IMR-90 (cell line): ENCODE data around the gene MMP10.

Source experiments
- BHLHE40 ChIP-seq: fragments of 150-350 bp; IDR thresholded peaks from 2 replicates; pipeline ENCODE4 v1.6.1; 2016; ENCODE audit warnings: mild to moderate bottlenecking, low read depth, low read length
- CEBPB ChIP-seq: IDR thresholded peaks from 2 replicates; pipeline ENCODE4 v1.6.1; 2012; ENCODE audit warnings: low read depth, low read length, improper control_type of control experiment
- CHD1 ChIP-seq: IDR thresholded peaks from 2 replicates; pipeline ENCODE4 v1.6.1; 2012; ENCODE audit warnings: low read depth, low read length, improper control_type of control experiment
- CTCF ChIP-seq: conservative IDR thresholded peaks from 2 replicates; pipeline ENCODE4 v1.5.1; 2012; ENCODE audit warnings: mild to moderate bottlenecking, low read depth, low read length, improper control_type of control experiment
- MAFK ChIP-seq: IDR thresholded peaks from 2 replicates; pipeline ENCODE4 v1.6.1; 2012; ENCODE audit warnings: low read depth, low read length, improper control_type of control experiment
- MXI1 ChIP-seq: IDR thresholded peaks from 2 replicates; pipeline ENCODE4 v1.6.1; 2012; ENCODE audit warnings: low read depth, mild to moderate bottlenecking, low read length, moderate library complexity, borderline replicate concordance
- POLR2A ChIP-seq: IDR thresholded peaks from 2 replicates; pipeline ENCODE4 v1.6.1; 2012; ENCODE audit warnings: mild to moderate bottlenecking, low read depth, low read length
- RCOR1 ChIP-seq: IDR thresholded peaks from 2 replicates; pipeline ENCODE4 v1.6.1; 2012; ENCODE audit warnings: mild to moderate bottlenecking, low read length, improper control_type of control experiment; ENCODE audit not compliant: insufficient replicate concordance
- RFX5 ChIP-seq: IDR thresholded peaks from 2 replicates; pipeline ENCODE4 v1.8.0; 2012; ENCODE audit warnings: low read depth, mild to moderate bottlenecking, low read length, moderate library complexity
- USF2 ChIP-seq: fragments of 150-350 bp; IDR thresholded peaks from 2 replicates; pipeline ENCODE4 v1.6.1; 2017; ENCODE audit warnings: mild to moderate bottlenecking, antibody characterized with exemption, low read length, low read depth

GRCh38 chr11:102798012-102798746, 17.8 kb upstream of the MMP10 start, which contains the start of gene MMP1:
- TF ChIP-seq CTCF (no peak), POLR2A (no peak), BHLHE40 (peak; percentile 73), RCOR1 (no peak), CHD1 (no peak), USF2 (no peak), CEBPB (peak; percentile 96), MXI1 (no peak), MAFK (no peak), RFX5 (no peak)
